CD14-positive monocyte (primary cell): Measurements from ENCODE around the gene IL16. TPM values are rescaled to one million over a fixed set of nuclear protein-coding genes. Genes with fewer than 3 reads are reported as not detected.

Experiments used
- DNase-seq, 3 donors: peaks; one replicate each; pipeline ENCODE4 v3.0.0-alpha.2; 2011 to 2022
- H2AFZ ChIP-seq: 2 replicates; pipeline ENCODE4 v1.6.0; 2012; ENCODE audit warnings: mild to moderate bottlenecking, low read depth, low read length, inconsistent platforms; ENCODE audit not compliant: insufficient read depth, poor library complexity, severe bottlenecking
- H3K27ac ChIP-seq, 2 donors: 1 replicate in 1 of 2; 2 replicates in 1 of 2; pipeline ENCODE4 v1.5.1; 2012 to 2013; ENCODE audit warnings: low read length in 2 of 2, control low read depth in 1 of 2, inconsistent platforms in 1 of 2, low read depth in 1 of 2, mild to moderate bottlenecking in 1 of 2
- H3K27me3 ChIP-seq, 2 donors: one replicate each; pipeline versions ENCODE4 v1.6.0 to v1.6.1; 2011 to 2013; ENCODE audit warnings: low read length in 2 of 2; ENCODE audit not compliant: control insufficient read depth in 2 of 2, insufficient read depth in 2 of 2
- H3K36me3 ChIP-seq, 2 donors: replicated peaks in 1 of 2; 1 replicate in 1 of 2; 2 replicates in 1 of 2; pipeline versions ENCODE4 v1.5.1 to v1.6.1; 2012 to 2013; ENCODE audit warnings: low read length in 2 of 2, control low read depth in 1 of 2, inconsistent platforms in 1 of 2, mild to moderate bottlenecking in 1 of 2; ENCODE audit not compliant: insufficient read depth in 2 of 2, control insufficient read depth in 1 of 2
- H3K4me1 ChIP-seq, 2 donors: 1 replicate in 1 of 2; 2 replicates in 1 of 2; pipeline versions ENCODE4 v1.5.1 to v1.6.1; 2012 to 2013; ENCODE audit warnings: low read length in 2 of 2, control low read depth in 1 of 2, inconsistent platforms in 1 of 2, mild to moderate bottlenecking in 1 of 2, moderate library complexity in 1 of 2; ENCODE audit not compliant: insufficient read depth in 2 of 2, control insufficient read depth in 1 of 2
- H3K4me2 ChIP-seq: replicated peaks from 2 replicates; pipeline ENCODE3; 2012; ENCODE audit warnings: low read length, moderate library complexity, mild to moderate bottlenecking; ENCODE audit not compliant: poor library complexity, severe bottlenecking; ENCODE audit errors: extremely low read depth
- H3K4me3 ChIP-seq, 3 experiments: fragments of 200-600 bp in 1 of 3; sonication (generic) in 1 of 3; replicated peaks in 1 of 3; 1 replicate in 2 of 3; 2 replicates in 1 of 3; pipeline ENCODE4 v1.5.1; 2011 to 2013; ENCODE audit warnings: low read length in 3 of 3, mild to moderate bottlenecking in 3 of 3, control low read depth in 2 of 3, low read depth in 2 of 3, inconsistent platforms in 1 of 3, moderate library complexity in 1 of 3
- H3K79me2 ChIP-seq: 2 replicates; pipeline ENCODE4 v1.6.0; 2012; ENCODE audit warnings: mild to moderate bottlenecking, control low read depth, inconsistent platforms, low read length, moderate library complexity; ENCODE audit not compliant: insufficient read depth
- H3K9ac ChIP-seq: 2 replicates; pipeline ENCODE4 v1.6.0; 2017; ENCODE audit warnings: low read length, mild to moderate bottlenecking; ENCODE audit not compliant: insufficient read depth, poor library complexity, severe bottlenecking
- H3K9me3 ChIP-seq, 2 donors: replicated peaks in 1 of 2; 1 replicate in 1 of 2; 2 replicates in 1 of 2; pipeline versions ENCODE4 v1.5.1 to v1.6.1; 2012 to 2013; ENCODE audit warnings: low read length in 2 of 2, control low read depth in 1 of 2; ENCODE audit not compliant: control insufficient read depth in 1 of 2, insufficient read depth in 1 of 2
- H4K20me1 ChIP-seq: 2 replicates; pipeline ENCODE4 v1.6.0; 2012; ENCODE audit warnings: mild to moderate bottlenecking, low read length, control low read depth, moderate library complexity; ENCODE audit not compliant: insufficient read depth
- H3K27ac Mint-ChIP-seq, 7 donors: one replicate each; pipeline ENCODE4 v1.8.0; 2020; ENCODE audit warnings: mild to moderate bottlenecking in 7 of 7, mixed read lengths in 7 of 7, moderate library complexity in 6 of 7, inconsistent platforms in 2 of 7
- H3K27me3 Mint-ChIP-seq, 3 donors: one replicate each; pipeline ENCODE4 v1.8.0; 2021 to 2022; ENCODE audit warnings: low read depth in 3 of 3, mild to moderate bottlenecking in 3 of 3, mixed read lengths in 3 of 3, moderate library complexity in 3 of 3, inconsistent platforms in 1 of 3
- H3K36me3 Mint-ChIP-seq, 2 donors: one replicate each; pipeline ENCODE4 v1.8.0; 2020; ENCODE audit warnings: mixed read lengths in 2 of 2, inconsistent platforms in 1 of 2, mild to moderate bottlenecking in 1 of 2
- H3K4me1 Mint-ChIP-seq: one replicate; pipeline ENCODE4 v1.8.0; 2020; ENCODE audit warnings: mild to moderate bottlenecking, mixed read lengths
- H3K4me3 Mint-ChIP-seq, 2 donors: one replicate each; pipeline ENCODE4 v1.8.0; 2020; ENCODE audit warnings: mild to moderate bottlenecking in 2 of 2, mixed read lengths in 2 of 2, moderate library complexity in 1 of 2
- H3K9me3 Mint-ChIP-seq, 7 donors: one replicate each; pipeline ENCODE4 v1.8.0; 2020 to 2022; ENCODE audit warnings: mixed read lengths in 7 of 7, mild to moderate bottlenecking in 6 of 7, moderate library complexity in 6 of 7, inconsistent platforms in 2 of 7
- WGBS: methylation state at CpG from one replicate; pipeline ENCODE4 v1.1.5; 2013; ENCODE audit warnings: missing lambda C conversion rate; ENCODE audit not compliant: insufficient coverage; 5-methylcytosine and 5-hydroxymethylcytosine counted together
- intact Hi-C, 2 donors: fragments of 100-400 bp; cut with micrococcal nuclease; formaldehyde crosslinking; loops; one replicate each; pipeline versions ENCODE4 v1.15.0 to v1.15.1; 2023
- polyA plus RNA-seq, 3 donors: library from polyadenylated mRNA; depleted of rRNA in 1 of 3; unstranded in 2 of 3; stranded (reverse) in 1 of 3; fragments of 300-500 nt in 2 of 3; fragments of >200 nt in 1 of 3; fragmentation: Illumina TruSeq in 2 of 3; gene quantifications; 1 replicate in 2 of 3; 2 replicates in 1 of 3; pipeline ENCODE4 v1.2.3, GENCODE V29; 2012 to 2021
- TF ChIP-seq, protein P1 (sequence below): fragments of 200-600 bp; IDR thresholded peaks from one replicate; pipeline ENCODE4 v1.8.0; 2022; ENCODE audit warnings: antibody characterized with exemption, mild to moderate bottlenecking

The IL16 gene
- polyA plus RNA-seq, 3 donors, result 64.8 to 95.1 (median 71.5) TPM

DNA sequence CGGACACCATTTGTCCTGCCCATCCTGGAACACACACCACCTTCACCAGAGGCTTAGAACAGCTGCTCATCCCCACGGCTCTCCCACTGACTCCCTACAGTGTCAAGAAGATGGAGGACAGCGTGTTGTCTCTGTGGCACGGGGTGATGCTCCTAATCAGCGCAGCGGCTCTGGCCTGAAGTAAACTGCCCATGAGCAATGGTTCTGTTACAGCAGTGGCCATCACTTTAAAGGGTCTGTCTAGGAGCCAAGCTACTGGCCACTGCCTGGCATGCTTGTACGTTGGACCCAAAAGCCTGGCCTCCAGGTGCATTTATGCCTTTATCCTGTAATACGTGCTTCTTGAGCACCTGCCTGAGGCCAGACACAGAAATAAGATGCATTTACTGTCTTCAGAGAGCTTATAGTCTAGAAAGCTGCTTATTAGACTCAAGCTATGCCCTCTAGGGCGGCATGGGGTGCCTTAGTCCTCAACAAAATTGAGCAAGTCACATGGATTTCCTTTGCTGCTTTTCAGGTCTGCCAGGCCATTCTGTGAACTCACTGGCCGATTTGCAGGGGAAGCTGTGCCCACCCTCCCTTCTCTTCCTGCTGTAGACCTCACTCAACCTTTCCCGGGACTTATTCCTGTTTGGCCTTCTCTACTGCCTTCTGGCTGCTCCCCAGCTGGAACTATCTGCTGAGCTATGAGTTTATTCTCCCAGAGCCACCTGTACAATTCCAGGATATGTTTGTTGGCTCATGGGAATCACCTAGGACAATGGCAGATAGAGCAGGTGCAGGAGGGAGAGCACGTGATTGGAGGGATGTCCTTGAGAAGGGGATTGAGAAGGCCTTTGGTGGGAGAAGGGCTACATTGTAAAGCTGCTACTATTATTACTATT, 75.3 kb downstream of the IL16 start:
- no peak overlapping the region for H3K27ac ChIP-seq
- H3K27ac Mint-ChIP-seq, result no peak overlapping the region
- no peak overlapping the region for H3K4me2 ChIP-seq
- WGBS, result 95% methylated on average over 10 of the region's 12 CpGs
- no peaks in the 10 kb centered on the region for H4K20me1 ChIP-seq
- H3K79me2 ChIP-seq, result no peaks in the 10 kb centered on the region
- H3K4me1 Mint-ChIP-seq, result peaks cover 13% of the 10 kb centered on the region
- no peak overlapping the region for H2AFZ ChIP-seq
- intact Hi-C loops, result loop anchor here in 1 of 2 donors (5.0 kb wide), 1 partner anchor 65 kb away; no protein-coding TSS in a partner anchor
- TF ChIP-seq, protein P1, sequence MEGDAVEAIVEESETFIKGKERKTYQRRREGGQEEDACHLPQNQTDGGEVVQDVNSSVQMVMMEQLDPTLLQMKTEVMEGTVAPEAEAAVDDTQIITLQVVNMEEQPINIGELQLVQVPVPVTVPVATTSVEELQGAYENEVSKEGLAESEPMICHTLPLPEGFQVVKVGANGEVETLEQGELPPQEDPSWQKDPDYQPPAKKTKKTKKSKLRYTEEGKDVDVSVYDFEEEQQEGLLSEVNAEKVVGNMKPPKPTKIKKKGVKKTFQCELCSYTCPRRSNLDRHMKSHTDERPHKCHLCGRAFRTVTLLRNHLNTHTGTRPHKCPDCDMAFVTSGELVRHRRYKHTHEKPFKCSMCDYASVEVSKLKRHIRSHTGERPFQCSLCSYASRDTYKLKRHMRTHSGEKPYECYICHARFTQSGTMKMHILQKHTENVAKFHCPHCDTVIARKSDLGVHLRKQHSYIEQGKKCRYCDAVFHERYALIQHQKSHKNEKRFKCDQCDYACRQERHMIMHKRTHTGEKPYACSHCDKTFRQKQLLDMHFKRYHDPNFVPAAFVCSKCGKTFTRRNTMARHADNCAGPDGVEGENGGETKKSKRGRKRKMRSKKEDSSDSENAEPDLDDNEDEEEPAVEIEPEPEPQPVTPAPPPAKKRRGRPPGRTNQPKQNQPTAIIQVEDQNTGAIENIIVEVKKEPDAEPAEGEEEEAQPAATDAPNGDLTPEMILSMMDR, result no peak
- H3K9me3 Mint-ChIP-seq, result peaks cover under 1 to 4% (median 2%) of the 10 kb centered on the region in 7 donors
- no peak overlapping the region for H3K4me3 ChIP-seq
- H3K36me3 Mint-ChIP-seq, result peaks cover 2% of the 10 kb centered on the region in 2 donors
- H3K27me3 Mint-ChIP-seq, result no peaks in the 10 kb centered on the region
- peaks cover 0 to 9% of the 10 kb centered on the region in 2 donors for H3K4me1 ChIP-seq
- H3K27me3 ChIP-seq, result no peaks in the 10 kb centered on the region
- no peaks in the 10 kb centered on the region for H3K9me3 ChIP-seq
- H3K4me3 Mint-ChIP-seq, result no peak overlapping the region
- DNase-seq, result no peak
- H3K36me3 ChIP-seq, result no peaks in the 10 kb centered on the region
- H3K9ac ChIP-seq, result no peak overlapping the region

DNA sequence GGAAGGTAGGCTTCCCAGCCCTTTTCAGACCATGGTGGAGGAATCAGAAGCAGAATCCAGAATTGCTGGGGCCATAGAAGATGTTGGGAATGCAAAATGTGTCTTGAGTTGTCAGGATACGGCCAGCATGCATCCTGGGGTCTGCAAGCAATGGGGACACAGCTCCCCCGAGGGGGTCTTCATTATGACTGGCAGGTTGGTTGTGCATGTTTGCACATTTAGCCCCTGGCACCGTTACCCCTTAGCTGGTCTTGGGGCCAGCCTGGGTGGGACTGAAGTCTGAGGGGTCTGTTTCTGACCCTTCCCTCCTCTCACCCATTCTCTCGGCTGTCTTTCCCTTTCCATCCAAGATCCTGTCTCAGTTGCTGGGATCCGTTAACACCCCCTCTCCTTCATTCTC, 76.5 kb downstream of the IL16 start:
- no peak overlapping the region for H3K4me3 Mint-ChIP-seq
- DNase-seq, result no peak
- Histone ChIP-seq H4K20me1 (no peaks in the 10 kb centered on the region), H3K4me1 (peaks cover 0 to 9% of the 10 kb centered on the region in 2 donors), H3K4me2 (no peak overlapping the region), H3K27me3 (no peaks in the 10 kb centered on the region), H3K79me2 (no peaks in the 10 kb centered on the region), H3K36me3 (no peaks in the 10 kb centered on the region), H3K9me3 (peaks cover 0 to 4% of the 10 kb centered on the region in 2 donors), H3K4me3 (no peak overlapping the region), H3K27ac (no peak overlapping the region), H3K9ac (no peak overlapping the region), H2AFZ (no peak overlapping the region)
- peaks cover 3% of the 10 kb centered on the region in 2 donors for H3K36me3 Mint-ChIP-seq
- 90% methylated on average over 3 of the region's 5 CpGs for WGBS
- no peaks in the 10 kb centered on the region for H3K27me3 Mint-ChIP-seq
- H3K27ac Mint-ChIP-seq, result peak overlapping the region in 1 of 7 donors; percentile 19
- peaks cover 7 to 11% (median 8%) of the 10 kb centered on the region in 7 donors for H3K9me3 Mint-ChIP-seq
- TF ChIP-seq, protein P1, result no peak
- intact Hi-C loops, result loop anchor here in 1 of 2 donors (5.0 kb wide), 1 partner anchor 64 kb away; no protein-coding TSS in a partner anchor
- H3K4me1 Mint-ChIP-seq, result peaks cover 13% of the 10 kb centered on the region
